H1 (cell line): ENCODE results near the gene DUSP1. TPM values are rescaled to one million over a fixed set of nuclear protein-coding genes. Genes with fewer than 3 reads are reported as not detected.

ENCODE experiments used
- CTCF ChIA-PET: fragments of 300-600 bp; sonication (Branson Sonifier 250); formaldehyde crosslinking; loops from one replicate; lab custom pipeline; 2021; ENCODE audit not compliant: partially characterized antibody; lab: Charles Lee
- POLR2A ChIA-PET: fragments of 300-600 bp; sonication (Branson Sonifier 250); formaldehyde crosslinking; loops from one replicate; lab custom pipeline; 2021; ENCODE audit warnings: inconsistent platforms; ENCODE audit not compliant: partially characterized antibody; lab: Charles Lee
- DNase-seq, 2 experiments: peaks; one replicate each; pipeline versions ENCODE4 v3.0.0 to v3.0.0-alpha.2; 2010 to 2022; ENCODE audit warnings: low spot score in 2 of 2, low read depth in 1 of 2, mixed read lengths in 1 of 2
- FAIRE-seq: peaks from 2 replicates; lab custom pipeline; 2011; peaks lifted over from hg19 to GRCh38; lab: Jason Lieb, UNC
- H2AFZ ChIP-seq: 2 replicates; pipeline ENCODE4 v1.8.1; 2012; ENCODE audit warnings: low read length, inconsistent platforms
- H2AK5ac ChIP-seq: 2 replicates; pipeline ENCODE4 v1.6.1; 2013; ENCODE audit warnings: low read depth, low read length
- H2BK120ac ChIP-seq: replicated peaks from 2 replicates; pipeline ENCODE3; 2013; ENCODE audit warnings: low read depth, low read length, inconsistent platforms
- H2BK12ac ChIP-seq: 2 replicates; pipeline ENCODE4 v1.6.1; 2013; ENCODE audit warnings: low read depth, low read length
- H2BK15ac ChIP-seq: 2 replicates; pipeline ENCODE4 v1.6.1; 2013; ENCODE audit warnings: low read length
- H2BK20ac ChIP-seq: 2 replicates; pipeline ENCODE4 v1.6.1; 2013; ENCODE audit warnings: low read length
- H2BK5ac ChIP-seq: 2 replicates; pipeline ENCODE4 v1.6.1; 2013; ENCODE audit warnings: low read depth, low read length
- H3K14ac ChIP-seq: 2 replicates; pipeline ENCODE4 v1.6.1; 2013; ENCODE audit warnings: inconsistent platforms; ENCODE audit not compliant: insufficient read length
- H3K18ac ChIP-seq: 2 replicates; pipeline ENCODE4 v1.6.1; 2013; ENCODE audit warnings: low read length; ENCODE audit errors: extremely low read depth
- H3K23ac ChIP-seq: 2 replicates; pipeline ENCODE4 v1.6.1; 2013; ENCODE audit warnings: inconsistent platforms; ENCODE audit not compliant: insufficient read length
- H3K23me2 ChIP-seq: 2 replicates; pipeline ENCODE4 v1.6.1; 2013; ENCODE audit warnings: low read depth, low read length
- H3K27ac ChIP-seq: 2 replicates; pipeline ENCODE4 v1.6.1; 2011; ENCODE audit warnings: low read depth, low read length, inconsistent platforms
- H3K27me3 ChIP-seq, 4 experiments: replicated peaks in 1 of 4; 1 replicate in 1 of 4; 2 replicates in 3 of 4; pipeline versions ENCODE4 v1.6.1 to v1.8.1; 2011 to 2013; ENCODE audit warnings: low read length in 3 of 4, mild to moderate bottlenecking in 3 of 4, inconsistent platforms in 2 of 4, mixed read lengths in 2 of 4, moderate library complexity in 1 of 4; ENCODE audit not compliant: control insufficient read depth in 3 of 4, insufficient read depth in 3 of 4; ENCODE audit errors: extremely low read depth in 1 of 4
- H3K36me3 ChIP-seq, 4 experiments: 2 replicates each; pipeline versions ENCODE4 v1.6.1 to v1.8.1; 2011 to 2013; ENCODE audit warnings: mild to moderate bottlenecking in 4 of 4, low read length in 3 of 4, moderate library complexity in 2 of 4, control low read depth in 1 of 4, inconsistent platforms in 1 of 4; ENCODE audit not compliant: insufficient read depth in 4 of 4, control insufficient read depth in 2 of 4
- H3K4ac ChIP-seq: replicated peaks from 2 replicates; pipeline ENCODE3; 2013; ENCODE audit warnings: low read length, low read depth, mixed read lengths, inconsistent platforms; ENCODE audit not compliant: insufficient read length
- H3K4me1 ChIP-seq, 4 experiments: replicated peaks in 1 of 4; 1 replicate in 1 of 4; 2 replicates in 3 of 4; pipeline versions ENCODE4 v1.6.1 to v1.8.1; 2011 to 2013; ENCODE audit warnings: low read length in 3 of 4, inconsistent platforms in 2 of 4, mixed read lengths in 1 of 4; ENCODE audit not compliant: insufficient read depth in 4 of 4, control insufficient read depth in 3 of 4
- H3K4me2 ChIP-seq, 2 experiments: 2 replicates each; pipeline versions ENCODE4 v1.6.1 to v1.8.1; 2011 to 2013; ENCODE audit warnings: low read depth in 2 of 2, low read length in 2 of 2, control low read depth in 1 of 2, inconsistent platforms in 1 of 2, mild to moderate bottlenecking in 1 of 2; ENCODE audit not compliant: insufficient read depth in 1 of 2
- H3K4me3 ChIP-seq, 4 experiments: fragments of 200-600, 300-600 bp in 1 of 4; sonication (generic), shearing (Covaris generic), sonication (Bioruptor Twin) in 1 of 4; 2 replicates each; pipeline versions ENCODE4 v1.5.1 to v1.8.1; 2011 to 2016; ENCODE audit warnings: low read length in 4 of 4, low read depth in 3 of 4, control low read depth in 2 of 4, inconsistent platforms in 2 of 4, mild to moderate bottlenecking in 2 of 4, mixed read lengths in 1 of 4, moderate library complexity in 1 of 4; ENCODE audit not compliant: insufficient read depth in 2 of 4; ENCODE audit errors: extremely low read depth in 1 of 4
- H3K56ac ChIP-seq: replicated peaks from 2 replicates; pipeline ENCODE3; 2013; ENCODE audit warnings: low read depth, mild to moderate bottlenecking, mixed read lengths, low read length, inconsistent platforms; ENCODE audit not compliant: insufficient read length
- H3K79me1 ChIP-seq: 2 replicates; pipeline ENCODE4 v1.6.1; 2013; ENCODE audit warnings: low read depth, low read length, control low read depth
- H3K79me2 ChIP-seq, 2 experiments: 2 replicates each; pipeline versions ENCODE4 v1.6.1 to v1.8.1; 2012 to 2013; ENCODE audit warnings: low read length in 2 of 2, mild to moderate bottlenecking in 2 of 2, inconsistent platforms in 1 of 2; ENCODE audit not compliant: insufficient read depth in 2 of 2, control insufficient read depth in 1 of 2
- H3K9ac ChIP-seq, 4 experiments: replicated peaks in 1 of 4; 1 replicate in 1 of 4; 2 replicates in 3 of 4; pipeline versions ENCODE4 v1.6.1 to v1.8.1; 2011 to 2013; ENCODE audit warnings: low read depth in 3 of 4, low read length in 3 of 4, control low read depth in 2 of 4, mild to moderate bottlenecking in 2 of 4, moderate library complexity in 2 of 4, inconsistent platforms in 1 of 4; ENCODE audit errors: extremely low read depth in 1 of 4
- H3K9me3 ChIP-seq, 2 experiments: 2 replicates each; pipeline versions ENCODE4 v1.6.1 to v1.8.1; 2012 to 2013; ENCODE audit warnings: mild to moderate bottlenecking in 2 of 2, moderate library complexity in 2 of 2, control low read depth in 1 of 2, inconsistent platforms in 1 of 2, low read depth in 1 of 2, low read length in 1 of 2, mixed read lengths in 1 of 2; ENCODE audit not compliant: insufficient read depth in 2 of 2
- H4K20me1 ChIP-seq, 2 experiments: replicated peaks in 1 of 2; 2 replicates each; pipeline versions ENCODE3 to v1.8.1; 2011 to 2013; ENCODE audit warnings: inconsistent platforms in 2 of 2, low read length in 2 of 2, mild to moderate bottlenecking in 1 of 2; ENCODE audit not compliant: insufficient read depth in 2 of 2, control insufficient read depth in 1 of 2
- H4K5ac ChIP-seq: 2 replicates; pipeline ENCODE4 v1.6.1; 2013; ENCODE audit warnings: low read length, low read depth, mixed read lengths, inconsistent platforms; ENCODE audit not compliant: insufficient read length
- H4K8ac ChIP-seq: 2 replicates; pipeline ENCODE4 v1.8.0; 2013; ENCODE audit warnings: mild to moderate bottlenecking, moderate library complexity, low read length, inconsistent platforms; ENCODE audit not compliant: insufficient read depth; ENCODE audit errors: extremely low read depth
- H4K91ac ChIP-seq: replicated peaks from 2 replicates; pipeline ENCODE3; 2013; ENCODE audit warnings: low read length, mixed read lengths, inconsistent platforms; ENCODE audit not compliant: insufficient read length
- EP300 ChIP-seq, 2 experiments: IDR thresholded peaks; 1 replicate in 1 of 2; 2 replicates in 1 of 2; pipeline ENCODE4 v1.6.1; 2011 to 2012; ENCODE audit warnings: low read depth in 2 of 2, low read length in 2 of 2, mild to moderate bottlenecking in 2 of 2, borderline replicate concordance in 1 of 2, inconsistent platforms in 1 of 2, moderate library complexity in 1 of 2
- KDM1A ChIP-seq: fragments of 200-600, 300-600 bp; sonication (generic); IDR thresholded peaks from 2 replicates; pipeline ENCODE4 v1.7.1; 2016; ENCODE audit warnings: mild to moderate bottlenecking, low read length, borderline replicate concordance
- WGBS, 2 experiments: shearing (Covaris generic) in 1 of 2; methylation state at CpG; one replicate each; pipeline versions ENCODE4 v1.1.6 to v1.1.7; 2013 to 2015; ENCODE audit warnings: low lambda C conversion rate in 2 of 2, mixed read lengths in 2 of 2, inconsistent platforms in 1 of 2, low coverage in 1 of 2, missing lambda C conversion rate in 1 of 2; ENCODE audit not compliant: insufficient replicate concordance in 2 of 2, insufficient coverage in 1 of 2, insufficient read length in 1 of 2; ENCODE audit errors: extremely low coverage in 1 of 2, missing lambda C conversion rate in 1 of 2; 5-methylcytosine and 5-hydroxymethylcytosine counted together
- polyA plus RNA-seq, 7 experiments: library from polyadenylated mRNA; depleted of rRNA in 3 of 7; stranded (reverse) in 5 of 7; unstranded in 2 of 7; fragments of >200 nt in 5 of 7; fragments of 200-250 nt in 2 of 7; gene quantifications; 1 replicate in 5 of 7; 2 replicates in 1 of 7; 4 replicates in 1 of 7; pipeline versions ENCODE4 v1.2.1 to v1.2.3, GENCODE V29; 2011 to 2013; ENCODE audit warnings: missing spikeins in 2 of 7, mixed read lengths in 2 of 7
- total RNA-seq: library from RNA; stranded (reverse); fragmentation: NEBNext Ultra II Directional; extraction: Animal tissue kit (Norgen Biotek cat#: 25700); gene quantifications from 2 replicates; pipeline ENCODE4 v1.2.1, GENCODE V29; 2021

DUSP1 gene
- total and polyA plus RNA-seq, 2 of the 8 experiments (the other 6 are each of a cell fraction or from before 2014, with no cell fraction given): 6.5 to 11.7 TPM

DNA sequence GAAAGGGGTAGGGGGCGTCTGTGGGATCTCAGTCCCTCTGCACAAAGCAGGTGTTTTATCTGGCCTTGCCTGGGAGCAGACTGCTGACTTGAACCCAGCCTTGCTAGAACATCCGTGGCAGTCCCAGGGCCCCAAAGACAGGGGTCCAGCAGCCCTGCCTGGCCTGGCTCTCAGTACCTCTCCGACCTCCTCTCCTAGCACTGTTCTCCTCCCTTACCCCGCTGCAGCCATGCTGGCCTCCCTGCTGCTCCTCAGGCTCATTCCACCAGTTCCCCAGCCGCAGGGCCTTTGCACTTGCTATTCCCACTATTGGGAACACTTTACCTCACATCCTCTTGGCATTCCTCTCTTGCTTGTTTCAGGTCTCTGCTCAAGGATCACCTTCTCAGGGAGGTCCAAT, 45.2 kb downstream of the DUSP1 start:
- Histone ChIP-seq H3K9ac (no peak overlapping the region), H3K79me2 (no peaks in the 10 kb centered on the region), H3K9me3 (no peaks in the 10 kb centered on the region), H3K27me3 (peaks cover 0 to under 1% (median 0%) of the 10 kb centered on the region in 4 experiments; a peak in 2 of 7 replicates), H3K56ac (no peak overlapping the region), H3K23ac (no peak overlapping the region), H2AK5ac (no peak overlapping the region), H2BK5ac (no peak overlapping the region), H3K4ac (no peak overlapping the region), H3K36me3 (no peaks in the 10 kb centered on the region), H3K18ac (no peak overlapping the region), H4K20me1 (peaks cover 0 to 2% of the 10 kb centered on the region in 2 experiments), H3K4me1 (peaks cover 0 to 6% (median under 1%) of the 10 kb centered on the region in 4 experiments; a peak in 2 of 7 replicates), H2BK120ac (no peak overlapping the region), H3K79me1 (no peaks in the 10 kb centered on the region), H2BK12ac (no peak overlapping the region), H3K14ac (no peak overlapping the region), H3K27ac (no peak overlapping the region), H4K8ac (no peak overlapping the region; the same call in 1 of the 2 replicates), H3K4me3 (no peak overlapping the region), H3K4me2 (no peak overlapping the region), H2BK20ac (no peak overlapping the region), H3K23me2 (no peaks in the 10 kb centered on the region), H4K91ac (no peak overlapping the region), H2BK15ac (no peak overlapping the region), H4K5ac (no peak overlapping the region), H2AFZ (no peak overlapping the region)
- DNase-seq: no peak
- POLR2A ChIA-PET: no interaction called here
- CTCF ChIA-PET: interaction anchor here (1.0 to 3.0 kb wide), 6 partner anchors 9 to 207 kb away, joined by 3 to 19 read pairs (median 8); no protein-coding TSS in a partner anchor
- no peak for FAIRE-seq
- TF ChIP-seq KDM1A: 0 out of 2 replicates have a peak, but pooled peaks have one; percentile 26
- no peak for TF ChIP-seq EP300 (IDR thresholded peaks at IDR 0.05; ENCODE audit: borderline replicate concordance in 1 of 2, low read depth in 2 of 2, low read length in 2 of 2)
- WGBS, 2 experiments: 91% methylated on average over 3 of the region's 5 CpGs; no CpG with 5 or more reads in 1 of the 2 experiments
